HG03442 (cell line): Measurements from ENCODE around the gene HDAC4.
A peak's percentile ranks its signal among the peaks of the same experiment; 100 is the strongest.

Experiments
- ATAC-seq: cut with Tn5 transposase; IDR thresholded peaks from one replicate; pipeline ENCODE4 v1.9.1; 2021; ENCODE audit warnings: mild to moderate bottlenecking, moderate library complexity; ENCODE audit not compliant: unreplicated experiment

The HDAC4 gene

GRCh38 chr2:239299218-239299939 lies 101.4 kb downstream of the HDAC4 start:
- no peak for ATAC-seq

DNA sequence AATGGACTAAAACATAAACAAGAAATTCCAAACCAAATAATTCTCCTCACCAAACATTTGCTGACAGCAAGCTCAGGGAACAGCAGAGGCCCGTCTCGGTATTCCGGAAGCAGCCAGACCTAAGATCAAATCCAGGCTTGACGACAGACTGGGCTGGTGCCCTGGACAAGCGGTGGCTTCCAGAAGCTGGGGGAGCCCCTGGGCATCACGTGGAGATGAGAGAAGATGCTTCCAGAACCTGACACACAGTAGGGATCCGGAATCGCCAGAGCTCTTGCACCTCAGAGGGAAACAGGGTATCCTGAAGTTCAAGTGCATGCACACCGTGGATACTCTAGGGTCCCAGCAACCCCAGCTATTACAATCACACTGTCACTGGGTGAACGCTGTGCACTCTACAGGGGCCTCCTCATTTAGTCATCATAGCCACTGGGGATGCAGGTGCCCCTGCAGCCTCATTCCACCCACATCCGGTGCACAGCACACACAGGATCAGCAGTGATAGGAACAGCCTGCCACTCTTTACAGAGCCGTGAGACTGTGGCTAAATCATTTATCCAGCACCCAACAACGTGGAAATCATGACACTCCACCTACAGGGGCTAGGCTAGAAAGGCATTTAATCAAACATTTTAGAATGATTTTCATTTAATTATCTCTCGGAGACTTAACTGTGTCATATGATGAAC lies 102.6 kb downstream of the HDAC4 start:
- ATAC-seq, result no peak

- ATAC-seq, result no peak
These were observed 103.4 kb downstream of the HDAC4 start for GRCh38 chr2:239297142-239298004.

- ATAC-seq, result no peak
These were observed 104.5 kb downstream of the HDAC4 start for GRCh38 chr2:239296020-239296932.

GRCh38 chr2:239295377-239296019 lies 105.3 kb downstream of the HDAC4 start:
- no peak for ATAC-seq

GRCh38 chr2:239294571-239295054 lies 106.2 kb downstream of the HDAC4 start:
- ATAC-seq, result no peak

- ATAC-seq, result peak; percentile 63
These were observed 106.9 kb downstream of the HDAC4 start for GRCh38 chr2:239293775-239294430.

DNA sequence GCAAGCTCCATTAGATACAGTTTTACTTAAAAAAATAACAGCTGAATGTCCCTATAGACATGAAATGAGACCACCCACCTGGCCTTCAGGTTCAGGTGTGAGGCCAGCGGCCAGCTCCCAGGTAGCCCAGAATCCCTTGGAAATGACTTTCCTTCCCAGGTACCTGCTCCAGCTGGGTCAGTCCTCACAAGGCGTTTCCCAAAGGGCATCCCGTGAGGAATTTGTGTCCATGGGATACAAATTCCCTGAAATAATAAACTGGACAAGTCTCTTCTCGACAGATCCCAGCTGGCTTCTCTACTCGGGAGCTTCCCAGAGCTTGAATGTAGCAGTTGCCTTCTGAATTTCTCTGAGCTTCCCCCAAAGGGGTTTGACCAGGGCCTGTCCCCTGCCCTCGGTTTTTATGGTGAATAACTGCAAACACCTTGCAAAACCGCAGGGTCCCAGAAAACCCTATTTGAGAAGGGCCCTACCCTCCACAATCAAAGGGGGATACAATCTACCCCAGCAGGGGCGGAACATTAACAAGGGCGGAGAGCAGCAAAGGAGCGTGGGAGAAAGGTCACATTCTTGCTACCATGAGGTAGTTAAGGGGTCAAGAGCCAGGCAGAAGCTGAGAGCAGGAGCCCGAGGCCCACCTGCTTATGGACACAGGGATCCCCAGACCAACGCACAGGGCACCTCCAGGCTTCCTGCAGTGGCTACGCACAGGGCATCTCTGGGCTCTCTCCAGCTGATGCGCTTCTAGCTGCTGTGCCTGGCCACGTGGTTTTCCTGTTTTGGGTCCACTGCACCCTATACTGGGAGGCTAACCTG lies 107.7 kb downstream of the HDAC4 start:
- ATAC-seq, result no peak

DNA sequence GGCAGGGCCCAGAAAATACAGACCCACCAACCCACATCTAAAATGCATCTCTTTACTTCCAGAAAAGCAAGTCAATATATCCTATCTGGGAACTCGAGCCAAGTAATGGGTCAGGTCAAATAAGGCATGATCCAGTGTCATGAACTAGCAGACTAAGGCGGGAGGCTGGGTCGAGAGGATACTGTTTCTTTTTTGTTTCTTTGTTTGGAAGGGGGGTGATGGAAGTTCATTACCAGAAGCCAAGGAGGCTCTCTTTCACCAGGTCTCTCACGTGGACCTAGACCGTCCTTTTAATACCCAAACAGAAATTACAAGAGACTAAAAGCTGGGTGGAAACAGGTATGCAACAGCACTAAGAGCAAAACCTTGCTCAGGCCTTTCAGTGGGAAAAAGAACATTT lies 108.3 kb downstream of the HDAC4 start:
- no peak for ATAC-seq

DNA sequence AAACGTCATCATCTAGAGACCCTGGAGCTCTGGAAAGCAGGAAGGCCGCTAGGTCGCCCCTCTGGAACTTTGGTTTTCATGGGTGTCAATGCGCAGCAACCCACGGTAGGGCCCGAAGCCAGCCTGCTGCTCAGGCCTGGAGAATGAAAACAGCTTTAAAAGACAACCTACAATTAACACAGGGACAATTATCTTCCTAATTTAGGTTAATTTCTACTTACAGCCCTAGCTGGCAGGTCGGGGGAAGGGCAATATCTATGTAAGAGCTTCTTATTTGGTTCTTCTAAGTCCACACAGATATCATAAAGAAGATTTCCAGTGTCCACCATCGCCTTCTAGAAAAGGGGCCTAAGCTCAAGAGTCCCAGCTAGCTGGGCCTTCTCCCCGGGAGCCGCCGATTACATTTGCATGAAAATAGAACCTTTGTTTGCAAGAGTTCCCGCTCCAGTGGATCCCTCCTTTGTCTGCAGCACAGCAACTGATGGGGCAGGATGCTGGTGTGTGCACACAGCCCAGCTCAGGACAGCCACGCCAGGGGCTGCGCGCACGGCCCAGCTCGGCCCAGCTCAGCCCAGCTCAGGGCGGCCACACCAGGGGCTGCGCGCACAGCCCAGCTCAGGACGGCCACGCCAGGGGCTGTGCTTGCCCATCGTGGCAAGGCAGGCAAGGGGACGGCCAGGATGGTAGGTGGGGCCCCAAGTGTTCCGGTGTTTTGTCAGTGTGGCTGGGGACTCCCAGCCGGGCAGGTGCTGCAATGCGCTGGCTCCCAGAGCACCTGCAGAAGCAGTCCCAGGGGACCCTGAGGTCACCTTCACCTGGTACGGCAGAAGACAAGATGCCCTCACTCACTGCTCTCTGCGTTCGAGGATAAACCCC lies 109.1 kb downstream of the HDAC4 start:
- ATAC-seq, result no peak

DNA sequence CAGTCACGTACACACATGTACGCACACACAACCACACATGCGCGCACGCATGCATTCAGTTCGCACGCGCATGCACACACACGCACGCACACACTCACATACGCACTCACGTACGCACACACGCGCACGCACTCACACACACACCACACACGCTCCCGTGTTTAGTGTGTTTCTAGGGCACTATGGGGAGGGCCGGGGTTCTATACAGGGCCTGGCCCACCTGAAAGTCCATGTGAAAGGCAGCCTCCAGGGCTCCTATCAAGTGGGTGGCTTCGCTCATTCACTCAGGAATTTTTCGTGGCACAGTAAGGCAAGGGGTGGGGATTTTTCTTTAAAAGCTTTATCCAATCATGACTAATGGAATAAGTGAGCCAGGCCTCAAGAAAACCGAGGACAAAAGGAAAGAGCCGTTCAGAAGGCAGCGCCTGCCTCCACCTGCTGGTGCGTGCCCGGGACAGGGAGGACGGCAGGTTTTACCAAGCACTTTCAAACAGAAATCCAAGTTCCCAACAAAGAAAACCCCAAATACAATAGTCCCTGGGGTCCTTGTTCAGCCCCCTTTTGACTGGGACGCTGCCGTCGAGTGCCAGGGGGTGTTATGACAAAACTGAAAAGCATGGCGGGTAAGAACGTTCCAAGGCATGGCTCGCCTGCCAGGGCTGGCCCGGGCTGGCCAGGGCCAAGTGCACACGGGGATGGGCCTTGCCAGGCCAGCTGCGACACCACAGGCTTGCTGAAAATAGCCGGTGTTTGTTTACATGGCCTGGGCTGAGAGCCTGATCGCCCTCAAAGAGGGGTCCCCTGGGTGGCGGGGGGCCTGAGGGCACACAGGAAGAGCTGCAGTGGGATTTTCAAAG lies 110.0 kb downstream of the HDAC4 start:
- no peak for ATAC-seq

DNA sequence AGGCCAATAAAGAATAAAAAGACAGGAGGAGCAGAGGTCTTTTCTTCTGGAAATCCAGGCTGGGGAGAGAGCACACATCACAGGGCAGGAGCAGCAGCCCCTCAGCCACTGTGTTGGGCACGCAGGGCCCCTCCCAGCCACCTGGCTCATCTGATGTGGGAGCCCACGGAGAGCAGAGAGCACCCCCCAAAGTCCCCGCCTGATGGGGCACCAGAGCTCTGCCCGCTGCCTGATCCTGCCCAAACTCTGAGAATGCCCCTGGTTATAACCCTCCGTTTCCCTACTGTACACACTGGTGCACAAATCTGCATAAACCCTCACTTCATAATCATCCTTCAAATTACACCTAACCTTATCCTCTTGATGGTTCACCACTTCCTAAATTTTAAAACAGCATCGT lies 111.3 kb downstream of the HDAC4 start:
- ATAC-seq, result no peak

DNA sequence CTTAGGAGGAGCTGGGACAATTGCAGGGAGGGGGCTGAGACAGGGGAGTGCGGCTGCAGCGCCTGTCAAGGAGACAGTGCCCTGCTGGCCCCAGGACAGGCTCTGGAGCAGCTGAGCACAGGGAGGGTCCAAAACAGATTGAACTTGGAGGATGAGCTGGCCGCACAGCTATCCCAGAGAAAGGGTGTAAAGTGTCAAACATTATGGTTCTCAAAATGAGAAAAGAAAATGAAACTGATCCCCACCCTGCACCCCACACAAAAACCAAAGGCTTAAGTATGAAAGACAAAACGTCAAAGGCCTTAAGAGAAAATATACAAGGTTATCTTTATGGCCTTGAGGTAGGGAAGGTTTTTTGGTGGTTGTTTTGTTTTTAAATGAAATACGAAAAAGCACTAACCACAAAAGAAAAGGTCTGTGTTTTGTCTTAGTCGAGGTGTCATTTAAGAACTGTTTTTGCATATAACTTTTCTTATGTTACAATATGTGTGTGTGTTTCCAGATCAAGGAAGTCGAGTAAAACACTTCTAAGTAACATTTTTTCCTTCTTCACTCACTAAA lies 111.8 kb downstream of the HDAC4 start:
- peak; percentile 47 for ATAC-seq

- ATAC-seq, result no peak
These were observed 112.6 kb downstream of the HDAC4 start for GRCh38 chr2:239288237-239288636.

DNA sequence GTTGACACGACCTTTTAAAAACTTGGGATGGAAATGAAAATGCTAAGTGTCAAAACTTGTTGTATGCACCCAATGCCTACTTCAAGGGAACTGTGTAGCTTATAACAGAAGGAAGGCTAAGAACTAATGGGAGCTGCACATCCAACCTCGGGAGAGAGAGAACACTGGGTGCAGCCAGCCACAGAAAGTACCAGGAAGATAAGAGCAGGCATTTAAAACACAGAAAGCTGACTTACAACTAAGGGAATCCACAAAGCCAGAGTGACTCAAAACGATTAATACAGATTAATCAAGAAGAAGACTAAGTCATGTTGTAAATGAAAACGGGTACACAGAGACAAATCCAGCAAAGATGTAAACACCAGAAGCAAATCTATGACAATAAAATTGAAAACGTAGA lies 113.4 kb downstream of the HDAC4 start:
- no peak for ATAC-seq

DNA sequence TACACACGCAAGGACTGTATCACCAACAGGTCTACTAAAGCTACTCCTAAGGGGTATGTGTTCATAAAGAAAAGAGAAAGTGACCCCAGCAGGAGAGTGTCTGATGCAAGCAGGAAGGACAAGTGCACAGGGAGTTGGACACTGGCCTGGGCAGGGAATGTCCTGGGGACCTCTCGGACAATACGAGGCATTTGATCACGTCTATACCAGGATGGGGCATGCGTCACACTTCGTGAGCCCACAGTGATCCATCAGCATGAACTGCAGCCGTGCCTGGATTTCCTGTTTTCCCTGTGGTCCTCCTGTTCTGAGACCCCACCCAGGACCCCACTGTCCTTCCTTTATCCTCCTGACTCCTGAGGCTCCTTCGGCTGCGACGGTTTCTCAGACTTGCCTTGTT lies 113.9 kb downstream of the HDAC4 start:
- ATAC-seq, result no peak

- no peak for ATAC-seq
These were observed 114.9 kb downstream of the HDAC4 start for GRCh38 chr2:239285932-239286230.
